Left lung (tissue), 10 donors: ENCODE results near the gene POSTN. TPM values are rescaled to one million over a fixed set of nuclear protein-coding genes. Genes with fewer than 3 reads are reported as not detected.

Source experiments
- ATAC-seq: fragments of 200-7000 bp; cut with Tn5 transposase; one replicate; pipeline ENCODE4 v1.9.1; 2020; ENCODE audit warnings: moderate library complexity
- DNase-seq, 4 donors: peaks; one replicate each; pipeline ENCODE4 v3.0.0-alpha.2; 2013 to 2020
- H3K27ac ChIP-seq, 2 donors: fragments of 200-600 bp; sonication (generic) in 1 of 2; one replicate each; pipeline versions ENCODE4 v1.5.0 to v1.8.0; 2020 to 2021
- H3K27me3 ChIP-seq, 2 donors: fragments of 200-600 bp; sonication (generic) in 1 of 2; one replicate each; pipeline versions ENCODE4 v1.5.0 to v1.8.0; 2020 to 2021
- H3K36me3 ChIP-seq, 2 donors: fragments of 200-600 bp; sonication (generic) in 1 of 2; one replicate each; pipeline versions ENCODE4 v1.5.0 to v1.8.0; 2020 to 2021
- H3K4me1 ChIP-seq, 2 donors: fragments of 200-600 bp; one replicate each; pipeline ENCODE4 v1.8.0; 2021
- H3K4me3 ChIP-seq, 2 donors: fragments of 200-600 bp; sonication (generic) in 1 of 2; one replicate each; pipeline versions ENCODE4 v1.5.0 to v1.8.0; 2020 to 2021; ENCODE audit warnings: mild to moderate bottlenecking in 1 of 2
- H3K9me3 ChIP-seq, 2 donors: fragments of 200-600 bp; sonication (generic) in 1 of 2; one replicate each; pipeline versions ENCODE4 v1.5.0 to v1.8.0; 2020 to 2021
- CTCF ChIP-seq, 2 donors: fragments of 200-600 bp; sonication (generic) in 1 of 2; IDR thresholded peaks; one replicate each; pipeline versions ENCODE4 v1.5.0 to v1.8.0; 2021; ENCODE audit warnings: antibody characterized with exemption in 2 of 2
- intact Hi-C, 2 donors: fragments of 100-400 bp; cut with DNase I; formaldehyde crosslinking; loops; one replicate each; pipeline versions ENCODE4 v1.11.2 to v1.14.2; 2022
- polyA plus RNA-seq, 6 donors: library from polyadenylated mRNA; unstranded; fragments of 120-200 nt; gene quantifications; one replicate each; pipeline ENCODE4 v1.2.1, GENCODE V29; 2013; ENCODE audit not compliant: insufficient read length in 6 of 6
- total RNA-seq, 2 donors: library from RNA; stranded (reverse); fragmentation: NEBNext Ultra II Directional; extraction: Animal tissue kit (Norgen Biotek cat#: 25700); gene quantifications; one replicate each; pipeline ENCODE4 v1.2.1, GENCODE V29; 2021
- donor health status: DM: no; HTN: yes; CAD: no.
- donor health status: DM: no; HTN: no; CAD: no.

POSTN gene
- total and polyA plus RNA-seq, 8 donors = 34.4 to 757 (median 518) TPM

GRCh38 chr13:37613638-37614037, 15.1 kb upstream of the POSTN start:
- Histone ChIP-seq H3K4me3 (no peak overlapping the region), H3K4me1 (peaks cover 0 to 6% of the 10 kb centered on the region in 2 donors), H3K27me3 (no peaks in the 10 kb centered on the region), H3K27ac (no peak overlapping the region), H3K36me3 (no peaks in the 10 kb centered on the region), H3K9me3 (no peaks in the 10 kb centered on the region)
- no peak for ATAC-seq
- DNase-seq = no peak
- no peak for TF ChIP-seq CTCF (IDR thresholded peaks at IDR 0.05)
- intact Hi-C loops = no loop called here

DNA sequence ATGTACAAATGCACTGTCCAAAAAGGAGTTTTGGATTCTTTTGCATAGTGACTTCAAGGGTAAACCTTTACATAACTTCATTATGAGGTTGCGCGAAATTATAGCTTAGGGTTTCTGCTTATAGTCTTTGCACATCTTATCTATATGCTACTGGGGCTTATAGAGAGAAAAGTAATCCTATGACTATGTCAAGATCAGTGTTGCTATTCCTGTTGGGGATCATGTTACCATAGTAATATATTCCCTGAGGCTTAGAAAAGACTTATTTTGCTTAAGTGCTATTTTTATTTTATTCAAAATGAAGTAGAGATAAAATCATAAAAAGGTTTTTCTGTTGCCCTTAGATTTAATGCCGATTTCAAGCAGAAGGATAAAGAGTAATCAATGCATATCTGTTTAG, 14.7 kb upstream of the POSTN start:
- H3K4me3 ChIP-seq = no peak overlapping the region
- no peak for ATAC-seq
- no peak for TF ChIP-seq CTCF (IDR thresholded peaks at IDR 0.05)
- intact Hi-C loops = no loop called here
- H3K36me3 ChIP-seq = no peaks in the 10 kb centered on the region
- H3K4me1 ChIP-seq = peaks cover 0 to 6% of the 10 kb centered on the region in 2 donors
- no peaks in the 10 kb centered on the region for H3K9me3 ChIP-seq
- H3K27ac ChIP-seq = no peak overlapping the region
- H3K27me3 ChIP-seq = no peaks in the 10 kb centered on the region
- no peak for DNase-seq

GRCh38 chr13:37608750-37609339, 10.3 kb upstream of the POSTN start:
- no peaks in the 10 kb centered on the region for H3K4me1 ChIP-seq
- H3K9me3 ChIP-seq = peaks cover 0 to 1% of the 10 kb centered on the region in 2 donors
- DNase-seq (no peak), ATAC-seq (no peak)
- H3K27me3 ChIP-seq = no peaks in the 10 kb centered on the region
- no peak overlapping the region for H3K4me3 ChIP-seq
- H3K36me3 ChIP-seq = no peaks in the 10 kb centered on the region
- TF ChIP-seq CTCF (IDR thresholded peaks at IDR 0.05) = peak; percentile 10 to 20
- no peak overlapping the region for H3K27ac ChIP-seq
- intact Hi-C loops = no loop called here

- Histone ChIP-seq H3K9me3 (peaks cover 0 to 1% of the 10 kb centered on the region in 2 donors), H3K4me1 (no peaks in the 10 kb centered on the region), H3K27ac (no peak overlapping the region), H3K4me3 (no peak overlapping the region), H3K27me3 (no peaks in the 10 kb centered on the region), H3K36me3 (no peaks in the 10 kb centered on the region)
- DNase-seq (no peak), ATAC-seq (peak; percentile 52)
- intact Hi-C loops = loop anchor here in 1 of 2 donors (2.0 kb wide), 1 partner anchor 494 kb away; no protein-coding TSS in a partner anchor
- peak; percentile 21 to 53 for TF ChIP-seq CTCF (IDR thresholded peaks at IDR 0.05)
Observed at GRCh38 chr13:37602733-37603381, 4.3 kb upstream of the POSTN start.

GRCh38 chr13:37601648-37602440, 3.3 kb upstream of the POSTN start:
- no peaks in the 10 kb centered on the region for H3K27me3 ChIP-seq
- TF ChIP-seq CTCF (IDR thresholded peaks at IDR 0.05) = no peak
- ATAC-seq (no peak), DNase-seq (no peak)
- H3K9me3 ChIP-seq = no peaks in the 10 kb centered on the region
- intact Hi-C loops = loop anchor here in 1 of 2 donors (2.0 kb wide), 1 partner anchor 493 kb away; no protein-coding TSS in a partner anchor
- H3K27ac ChIP-seq = no peak overlapping the region
- H3K4me3 ChIP-seq = no peak overlapping the region
- no peaks in the 10 kb centered on the region for H3K4me1 ChIP-seq
- H3K36me3 ChIP-seq = no peaks in the 10 kb centered on the region
